GM12878 (cell line): ENCODE measurements around the gene HDAC2. TPM values are rescaled to one million over a fixed set of nuclear protein-coding genes. Genes with fewer than 3 reads are reported as not detected.
A peak's percentile ranks its signal among the peaks of the same experiment; 100 is the strongest.

Source experiments
- ATAC-seq: fragments of 200-7000 bp; cut with Tn5 transposase; 3 replicates; pipeline ENCODE4 v1.9.1; 2020; ENCODE audit warnings: mild to moderate bottlenecking, moderate library complexity
- BruUV-seq: library from RNA; stranded (reverse); fragments of 400-500 nt; replicated peaks from 2 replicates; lab custom pipeline; 2021; lab: Mats Ljungman, UMichigan
- CTCF ChIA-PET: fragments of 300-600 bp; sonication (Branson Sonifier 250); formaldehyde crosslinking; extraction: SDS; loops from one replicate; lab custom pipeline; 2021; ENCODE audit warnings: inconsistent platforms; lab: Yijun Ruan, JAX
- POLR2A ChIA-PET: fragments of 350-600 bp; formaldehyde crosslinking; extraction: SDS; loops from one replicate; lab custom pipeline; 2021; ENCODE audit warnings: inconsistent platforms; lab: Charles Lee
- RAD21 ChIA-PET: fragments of 300-600 bp; sonication (Branson Sonifier 250); formaldehyde crosslinking; loops from one replicate; lab custom pipeline; 2023; ENCODE audit warnings: antibody characterized with exemption; ENCODE audit not compliant: unreplicated experiment; lab: Charles Lee
- SMC1A ChIA-PET: fragments of 300-600 bp; sonication (Branson Sonifier 250); formaldehyde crosslinking; loops from one replicate; lab custom pipeline; 2023; ENCODE audit not compliant: unreplicated experiment, uncharacterized antibody; lab: Charles Lee
- DNase-seq: peaks from one replicate; pipeline ENCODE4 v3.0.0-alpha.2; 2011; ENCODE audit warnings: low read depth, low spot score
- FAIRE-seq: peaks from 3 replicates; lab custom pipeline; 2011; peaks lifted over from hg19 to GRCh38; lab: Jason Lieb, UNC
- H2AFZ ChIP-seq: 2 replicates; pipeline ENCODE4 v1.6.0; 2011; ENCODE audit warnings: low read depth, low read length, control low read depth; ENCODE audit not compliant: control insufficient read depth
- H3K27ac ChIP-seq: 2 replicates; pipeline ENCODE4 v1.5.1; 2011; ENCODE audit warnings: control low read depth; ENCODE audit not compliant: control insufficient read depth, insufficient read depth
- H3K27me3 ChIP-seq, 2 experiments: replicated peaks in 1 of 2; 2 replicates each; pipeline versions ENCODE4 v1.6.0 to v1.6.1; 2011; ENCODE audit warnings: low read length in 1 of 2; ENCODE audit not compliant: control insufficient read depth in 2 of 2, insufficient read depth in 2 of 2
- H3K36me3 ChIP-seq, 2 experiments: 2 replicates each; pipeline ENCODE4 v1.5.1; 2011; ENCODE audit warnings: low read length in 1 of 2; ENCODE audit not compliant: control insufficient read depth in 2 of 2, insufficient read depth in 2 of 2
- H3K4me1 ChIP-seq: 2 replicates; pipeline ENCODE4 v1.6.1; 2011; ENCODE audit warnings: mild to moderate bottlenecking, low read length, moderate library complexity, mixed read lengths; ENCODE audit not compliant: control insufficient read depth, insufficient read depth
- H3K4me2 ChIP-seq: 2 replicates; pipeline ENCODE4 v1.6.0; 2011; ENCODE audit warnings: control low read depth; ENCODE audit not compliant: control insufficient read depth, insufficient read depth
- H3K4me3 ChIP-seq: fragments of 200-600 bp; sonication (generic); 2 replicates; pipeline ENCODE4 v1.5.1; 2016
- H3K79me2 ChIP-seq: 2 replicates; pipeline ENCODE4 v1.6.0; 2011; ENCODE audit warnings: low read length; ENCODE audit not compliant: control insufficient read depth, insufficient read depth
- H3K9ac ChIP-seq: 2 replicates; pipeline ENCODE4 v1.8.0; 2011; ENCODE audit warnings: low read length, control low read depth, mixed read lengths; ENCODE audit not compliant: control insufficient read depth, insufficient read depth
- H3K9me3 ChIP-seq: replicated peaks from 3 replicates; pipeline ENCODE4 v1.5.1; 2011; ENCODE audit warnings: mild to moderate bottlenecking, low read length; ENCODE audit not compliant: control insufficient read depth, insufficient read depth
- H4K20me1 ChIP-seq: 2 replicates; pipeline ENCODE4 v1.6.0; 2011; ENCODE audit not compliant: control insufficient read depth, insufficient read depth
- ATF7 ChIP-seq: fragments of 450-650 bp; IDR thresholded peaks from 2 replicates; pipeline ENCODE4 v1.6.1; 2016; ENCODE audit warnings: low read depth, mild to moderate bottlenecking
- BMI1 ChIP-seq: fragments of 450-650 bp; IDR thresholded peaks from 2 replicates; pipeline ENCODE4 v1.6.1; 2016; ENCODE audit warnings: mild to moderate bottlenecking, moderate library complexity, borderline replicate concordance
- CBFB ChIP-seq: IDR thresholded peaks from 2 replicates; pipeline ENCODE4 v1.6.1; 2016; ENCODE audit warnings: antibody characterized with exemption, low read depth
- CBX3 ChIP-seq: fragments of 200-600 bp; sonication (generic); IDR thresholded peaks from 2 replicates; pipeline ENCODE4 v1.6.1; 2016; ENCODE audit warnings: low read depth, borderline replicate concordance
- CEBPB ChIP-seq, 2 experiments: fragments of 150-350 bp in 1 of 2; IDR thresholded peaks; 2 replicates each; pipeline ENCODE4 v1.6.1; 2012 to 2014; ENCODE audit warnings: low read depth in 2 of 2, low read length in 2 of 2, borderline replicate concordance in 1 of 2, inconsistent platforms in 1 of 2
- MTA2 ChIP-seq: fragments of 450-650 bp; IDR thresholded peaks from 2 replicates; pipeline ENCODE4 v1.6.1; 2016; ENCODE audit warnings: low read depth, mild to moderate bottlenecking, moderate library complexity
- NFYB ChIP-seq: IDR thresholded peaks from 2 replicates; pipeline ENCODE4 v1.6.1; 2011; ENCODE audit warnings: low read depth, mild to moderate bottlenecking, low read length, improper control_type of control experiment, moderate library complexity; ENCODE audit not compliant: insufficient read depth
- PBX3 ChIP-seq: IDR thresholded peaks from 2 replicates; pipeline ENCODE4 v1.6.1; 2011; ENCODE audit warnings: mild to moderate bottlenecking, low read depth, low read length, moderate library complexity; ENCODE audit not compliant: insufficient replicate concordance
- RFX5 ChIP-seq: IDR thresholded peaks from 2 replicates; pipeline ENCODE4 v1.6.1; 2011; ENCODE audit warnings: low read depth, low read length, improper control_type of control experiment
- SMAD5 ChIP-seq: IDR thresholded peaks from 2 replicates; pipeline ENCODE4 v1.6.1; 2016; ENCODE audit warnings: antibody characterized with exemption, low read depth
- SPI1 ChIP-seq: IDR thresholded peaks from 2 replicates; pipeline ENCODE4 v1.6.1; 2011; ENCODE audit warnings: low read depth, mild to moderate bottlenecking, low read length, moderate library complexity, borderline replicate concordance; ENCODE audit not compliant: insufficient read depth
- SREBF1 ChIP-seq: IDR thresholded peaks from 2 replicates; pipeline ENCODE4 v1.6.1; 2012; ENCODE audit warnings: mild to moderate bottlenecking, low read length
- SREBF2 ChIP-seq: IDR thresholded peaks from 2 replicates; pipeline ENCODE4 v1.6.1; 2012; ENCODE audit warnings: mild to moderate bottlenecking, low read length
- USF1 ChIP-seq: IDR thresholded peaks from 2 replicates; pipeline ENCODE4 v1.6.1; 2011; ENCODE audit warnings: borderline replicate concordance, low read depth, mild to moderate bottlenecking, moderate library complexity, mixed read lengths, low read length; ENCODE audit not compliant: insufficient read depth; ENCODE audit errors: extremely low read length
- WGBS: methylation state at CpG from one replicate; pipeline ENCODE4 v1.1.6; 2016; ENCODE audit warnings: low lambda C conversion rate; ENCODE audit not compliant: insufficient replicate concordance, insufficient coverage; ENCODE audit errors: missing lambda C conversion rate; 5-methylcytosine and 5-hydroxymethylcytosine counted together
- in situ Hi-C: fragments of 300-500 bp; cut with MboI; formaldehyde crosslinking; loops from 9 replicates; pipeline ENCODE4 v1.14.3; 2018; ENCODE audit warnings: mixed read lengths
- intact Hi-C: fragments of 100-400 bp; cut with micrococcal nuclease; formaldehyde crosslinking; loops from one replicate; pipeline ENCODE4 v1.14.2; 2022; ENCODE audit not compliant: unreplicated experiment
- polyA plus RNA-seq, 11 experiments: library from polyadenylated mRNA; depleted of rRNA in 4 of 11; unstranded in 6 of 11; stranded (reverse) in 5 of 11; fragments of >200 nt; fragmentation: Nextera tagmentation in 4 of 11; fragmentation: Illumina TruSeq in 1 of 11; extraction: Ambion mirVana in 4 of 11; extraction: Trizol in 1 of 11; gene quantifications; 1 replicate in 1 of 11; 2 replicates in 10 of 11; pipeline versions ENCODE4 v1.2.1 to v1.2.3, GENCODE V29; 2011 to 2016; ENCODE audit warnings: inconsistent platforms in 2 of 11, missing spikeins in 2 of 11, low read depth in 1 of 11
- total RNA-seq, 4 experiments: library from RNA; depleted of rRNA in 3 of 4; stranded (reverse); fragments of >200 nt in 3 of 4; fragmentation: Illumina TruSeq in 1 of 4; extraction: Trizol in 1 of 4; gene quantifications; 2 replicates each; pipeline versions ENCODE4 v1.2.1 to v1.2.3, GENCODE V29; 2013 to 2021

Gene HDAC2
- total and polyA plus RNA-seq, 10 of the 15 experiments (the other 5 are each of a cell fraction or from before 2014, with no cell fraction given) = 40.4 to 210 (median 114) TPM

GRCh38 chr6:113978084-113978675 is 7.2 kb upstream of the HDAC2 start:
- Histone ChIP-seq H3K4me3 (no peak overlapping the region), H3K9ac (no peak overlapping the region), H3K36me3 (no peaks in the 10 kb centered on the region), H2AFZ (no peak overlapping the region), H4K20me1 (no peaks in the 10 kb centered on the region), H3K27me3 (no peaks in the 10 kb centered on the region), H3K4me2 (no peak overlapping the region), H3K27ac (no peak overlapping the region), H3K79me2 (no peaks in the 10 kb centered on the region), H3K4me1 (no peaks in the 10 kb centered on the region), H3K9me3 (no peaks in the 10 kb centered on the region)
- intact Hi-C loops (no loop called here), in situ Hi-C loops (no loop called here)
- ATAC-seq (no peak), DNase-seq (no peak), FAIRE-seq (no peak)
- WGBS = 63% methylated on average over 3 of the region's 3 CpGs
- BruUV-seq = no TSS peak
- ChIA-PET RAD21 (no interaction called here), POLR2A (no interaction called here), SMC1A (interaction anchor here (1.0 kb wide), 1 partner anchor 12 kb away, joined by 3 read pairs; no protein-coding TSS in a partner anchor), CTCF (no interaction called here)
- TF ChIP-seq SMAD5 = no peak
- no peak for TF ChIP-seq CBFB
- no peak for TF ChIP-seq CEBPB (IDR thresholded peaks at IDR 0.05; ENCODE audit: borderline replicate concordance in 1 of 2, low read depth in 2 of 2, low read length in 2 of 2)
- TF ChIP-seq PBX3 = no peak
- peak; percentile 13; the same call in 1 of the 2 replicates for TF ChIP-seq SPI1

GRCh38 chr6:113976806-113977205 is 5.9 kb upstream of the HDAC2 start:
- Histone ChIP-seq H3K27ac (no peak overlapping the region), H3K79me2 (no peaks in the 10 kb centered on the region), H3K9me3 (no peaks in the 10 kb centered on the region), H4K20me1 (no peaks in the 10 kb centered on the region), H3K27me3 (no peaks in the 10 kb centered on the region), H3K4me2 (no peak overlapping the region), H3K4me3 (no peak overlapping the region), H3K36me3 (no peaks in the 10 kb centered on the region), H2AFZ (no peak overlapping the region), H3K9ac (no peak overlapping the region), H3K4me1 (no peaks in the 10 kb centered on the region)
- RAD21 ChIA-PET = interaction anchor here (0.6 kb wide), 1 partner anchor 19 kb away, joined by 3 read pairs; no protein-coding TSS in a partner anchor
- POLR2A ChIA-PET = no interaction called here
- SMC1A ChIA-PET = no interaction called here
- CTCF ChIA-PET = interaction anchor here (1.4 to 1.5 kb wide), 2 partner anchors 9 to 132 kb away, joined by 3 read pairs; no protein-coding TSS in a partner anchor
- BruUV-seq = no TSS peak
- ATAC-seq = no peak
- DNase-seq = no peak
- in situ Hi-C loops (no loop called here), intact Hi-C loops (no loop called here)
- WGBS = 90% methylated on average over 2 of the region's 2 CpGs
- no peak for FAIRE-seq
- TF ChIP-seq SREBF2 = no peak
- no peak for TF ChIP-seq SREBF1
- no peak for TF ChIP-seq MTA2
- no peak for TF ChIP-seq ATF7
- no peak for TF ChIP-seq NFYB
- no peak for TF ChIP-seq RFX5
- TF ChIP-seq CBX3 = no peak
- no peak for TF ChIP-seq USF1
- no peak for TF ChIP-seq BMI1
